Right kidney (tissue), 9 donors: ENCODE data around the gene ATP8B1.
"Not testable (repeated sequence)": the region's sequence is repeated elsewhere in the genome, so short reads cannot be mapped to it uniquely, and the experiment has no call there.

ENCODE experiments used
- DNase-seq: peaks from one replicate; pipeline ENCODE4 v3.0.0-alpha.2; 2016
- long read RNA-seq, 8 donors: transcript quantifications; one replicate each; lab custom pipeline, GENCODE V29; 2026

Gene ATP8B1
- long read RNA-seq, donor 1, full-length matches to known transcripts = 1 of 1 reads
- long read RNA-seq, donor 1, partial matches to known transcripts = 0 of 1 reads
- long read RNA-seq, donor 1, other reads (novel, unspliced or antisense) = 0 of 1 reads
- long read RNA-seq, donor 2 = 0 reads
- long read RNA-seq, donor 3 = 0 reads
- long read RNA-seq, donor 4 = 0 reads
- long read RNA-seq, donor 5 = 0 reads
- long read RNA-seq, donor 6 = 0 reads
- long read RNA-seq, donor 7 = 0 reads
- long read RNA-seq, donor 8, partial matches to known transcripts = 17 of 17 reads
- long read RNA-seq, donor 8, other reads (novel, unspliced or antisense) = 0 of 17 reads

DNA sequence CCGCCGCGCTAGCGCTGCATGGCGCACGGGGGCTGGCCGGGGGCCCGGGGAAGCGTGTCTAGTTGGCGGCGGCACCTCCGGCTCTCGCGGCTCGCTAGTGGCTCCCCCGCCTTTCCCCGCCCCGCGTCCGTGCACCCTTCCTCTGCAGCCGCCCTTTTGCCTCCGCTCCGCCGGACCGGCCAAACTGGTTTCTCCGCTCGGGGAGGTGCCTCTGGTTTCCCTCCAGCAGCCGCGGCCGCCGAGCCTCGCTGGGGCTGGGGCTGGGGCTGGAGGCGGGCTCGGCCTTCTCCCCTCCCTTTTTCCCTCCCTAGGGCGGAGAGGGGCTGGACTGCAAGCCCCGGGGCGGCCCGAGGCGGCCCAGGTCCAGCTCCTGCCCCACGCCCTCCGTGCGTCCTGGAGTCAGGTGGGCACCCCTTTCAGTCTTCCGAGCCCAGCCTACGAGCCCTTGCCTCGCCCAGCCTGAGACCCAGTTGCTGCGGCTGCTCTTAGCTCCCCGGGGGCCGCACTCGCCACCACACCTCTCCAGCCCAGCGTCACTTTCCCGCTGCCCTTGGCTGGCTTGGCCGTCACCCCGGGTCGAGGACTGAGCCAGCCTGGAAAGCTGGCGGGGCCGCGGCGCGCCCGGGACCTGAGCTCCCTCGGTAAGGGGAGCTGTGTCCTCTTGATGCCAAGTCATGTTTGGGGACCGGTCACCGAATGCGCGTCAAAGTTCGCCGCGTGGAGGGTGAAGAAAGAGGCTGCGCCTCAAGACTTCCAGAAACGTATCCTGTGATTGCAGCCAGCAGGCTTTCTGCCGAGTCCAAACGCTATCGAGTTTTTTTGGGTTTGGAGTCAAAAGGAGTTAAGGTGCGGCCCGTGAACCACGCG lies at the start of gene ATP8B1:
TSS of gene ATP8B1 (minus strand) at position 213 of the 867 bp plus-strand sequence. CDS start 71,508 bp downstream, outside the sequence.
- peak; percentile 94 for DNase-seq

DNA sequence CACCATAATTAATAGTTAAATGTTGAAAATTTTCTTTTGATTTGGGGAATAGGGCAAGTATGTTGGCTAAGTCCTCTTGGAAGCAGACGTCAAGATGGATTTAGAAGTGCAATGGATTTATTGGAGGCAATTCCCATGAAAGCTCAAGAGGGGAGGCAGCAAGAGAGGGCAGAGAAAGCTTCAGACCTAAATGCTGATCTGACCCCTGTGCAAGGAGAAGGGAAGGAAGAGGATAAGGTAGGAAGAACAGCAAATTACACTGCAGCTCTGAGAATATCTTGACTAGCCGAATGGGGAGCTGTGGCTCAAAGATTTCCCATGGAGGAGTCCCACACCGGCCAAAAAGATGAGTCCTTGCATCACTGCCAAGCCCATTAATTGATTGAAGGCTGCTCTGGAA lies 46.9 kb upstream of the ATP8B1 start:
- DNase-seq = no peak

DNA sequence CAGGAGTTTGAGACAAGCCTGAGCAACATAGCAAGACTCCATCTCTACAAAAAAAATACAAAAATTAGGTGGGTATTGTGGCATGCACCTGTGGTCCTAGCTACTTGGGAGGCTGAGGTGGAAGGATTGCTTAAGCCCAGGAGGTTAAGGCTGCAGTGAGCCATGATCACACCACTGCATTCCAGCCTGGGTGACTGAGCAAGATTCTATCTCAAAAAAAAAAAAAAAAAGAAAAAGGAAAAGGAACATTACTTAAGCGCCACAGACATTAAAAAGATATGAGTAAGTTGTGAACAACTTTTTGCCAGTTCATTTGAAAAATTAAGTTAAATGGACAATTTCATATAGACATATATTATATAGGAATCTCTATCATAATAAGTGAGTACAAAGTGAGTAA lies 45.3 kb upstream of the ATP8B1 start:
- DNase-seq = not testable (repeated sequence)

DNA sequence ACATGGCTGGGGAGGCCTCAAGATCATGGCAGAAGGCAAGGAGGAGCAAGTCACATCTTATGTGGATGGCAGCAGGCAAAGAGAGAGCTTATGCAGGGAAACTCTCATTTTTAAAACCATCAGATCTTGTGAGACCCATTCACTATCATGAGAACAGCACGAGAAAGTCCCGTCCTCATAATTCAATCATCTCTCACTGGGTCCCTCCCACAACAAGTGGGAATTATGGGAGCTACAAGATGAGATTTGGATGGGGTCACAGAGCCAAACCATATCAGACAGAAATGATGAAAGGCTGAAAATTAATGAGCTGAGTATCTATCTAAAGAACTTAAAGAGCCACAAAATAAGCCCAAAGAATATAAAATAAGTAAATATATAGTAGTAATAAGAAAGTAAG lies 44.3 kb upstream of the ATP8B1 start:
- not testable (repeated sequence) for DNase-seq

DNA sequence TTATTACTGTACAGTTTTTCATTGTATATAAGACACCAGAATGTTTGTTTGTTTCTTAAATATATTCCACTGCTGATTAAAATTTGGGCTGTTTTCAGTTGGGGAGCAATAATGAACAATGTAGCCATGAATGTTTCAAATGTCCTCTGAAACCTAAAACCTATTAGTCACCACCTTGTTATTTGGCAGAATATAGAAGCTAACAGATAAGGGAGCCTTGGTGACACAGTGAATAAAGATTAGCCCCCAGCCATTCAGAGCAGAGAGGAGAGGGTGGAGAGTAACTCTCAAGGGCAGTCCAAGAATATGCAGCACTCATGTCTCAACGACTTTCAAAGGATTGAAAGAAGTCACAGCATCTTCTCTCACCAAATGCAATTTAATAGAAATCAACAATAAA lies 43.1 kb upstream of the ATP8B1 start:
- DNase-seq = no peak

DNA sequence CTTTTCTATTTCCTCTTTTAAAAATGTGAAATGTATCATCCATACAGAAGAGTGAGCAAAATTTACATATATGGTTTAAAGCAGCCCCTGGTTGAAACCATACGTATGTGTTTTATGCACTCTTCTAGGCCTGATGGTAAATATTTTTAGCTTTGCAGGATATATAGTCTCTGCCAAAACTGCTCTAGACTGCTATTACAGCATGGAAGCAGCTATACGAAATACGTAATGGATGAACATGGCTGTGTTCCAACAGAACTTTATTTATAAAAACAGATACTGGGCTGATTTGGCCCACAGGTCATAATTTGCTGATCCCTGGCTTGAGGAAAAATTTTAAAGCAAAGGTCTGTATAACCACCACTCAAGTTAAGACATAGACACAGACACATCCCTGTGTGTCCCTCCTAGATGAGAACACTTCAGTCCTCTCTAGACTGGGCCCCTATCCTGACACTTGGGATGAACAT lies 42.5 kb upstream of the ATP8B1 start:
- DNase-seq = no peak

DNA sequence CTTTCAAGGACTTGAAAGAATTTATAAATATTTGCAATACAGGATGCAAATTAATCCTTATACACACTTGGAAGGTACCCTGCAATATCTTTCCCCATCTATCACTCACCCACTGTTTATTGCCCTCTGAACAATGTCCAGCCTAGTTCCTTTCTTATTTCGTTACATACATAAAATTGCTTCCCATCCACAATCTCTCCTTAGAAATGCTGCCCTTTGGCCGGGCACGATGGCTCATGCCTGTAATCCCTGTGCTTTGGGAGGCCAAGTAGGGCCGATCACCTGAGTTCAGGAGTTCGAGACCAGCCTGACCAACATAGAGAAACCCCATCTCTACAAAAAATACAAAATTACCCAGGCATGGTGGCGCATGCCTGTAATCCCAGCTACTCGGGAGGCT lies 41.2 kb upstream of the ATP8B1 start:
- DNase-seq = no peak

DNA sequence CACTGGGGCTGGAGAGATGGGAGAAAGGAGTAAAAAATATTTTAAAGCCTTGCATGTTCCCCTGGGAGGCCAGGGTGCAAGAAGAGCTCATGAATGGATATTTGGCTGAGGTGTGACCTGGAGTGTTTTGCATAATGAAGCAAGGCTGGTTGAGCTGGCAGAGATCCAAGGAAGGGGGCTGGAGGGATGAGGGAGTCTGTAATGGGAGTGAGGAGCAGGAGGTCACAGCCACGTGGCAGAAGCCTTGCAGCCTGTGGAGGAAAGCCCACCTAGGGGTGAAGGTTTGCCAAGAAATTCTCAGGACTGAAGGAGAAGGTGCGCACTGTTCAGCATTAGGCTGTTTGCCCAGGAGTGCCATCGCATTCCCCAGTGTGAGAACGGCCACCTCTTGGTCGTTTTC lies 40.3 kb upstream of the ATP8B1 start:
- peak; percentile 28 for DNase-seq

DNA sequence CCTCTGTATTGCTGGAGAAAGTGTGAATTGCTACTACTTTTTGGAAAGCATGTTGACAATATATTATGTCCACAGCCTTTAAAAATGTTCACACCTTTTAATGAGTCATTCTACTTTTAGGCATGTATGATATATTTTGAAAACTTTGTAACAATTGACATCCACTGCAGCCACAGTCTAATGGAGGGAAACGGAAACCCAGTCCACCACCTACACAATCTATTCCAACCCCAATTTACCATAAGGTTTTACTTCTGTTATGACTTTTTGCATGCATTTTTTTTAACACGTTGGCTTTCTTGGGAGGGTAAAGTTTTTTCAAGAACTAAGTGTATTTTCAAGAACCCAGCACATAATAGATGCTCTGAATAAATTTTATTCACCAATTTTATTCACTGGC lies 38.5 kb upstream of the ATP8B1 start:
- no peak for DNase-seq

DNA sequence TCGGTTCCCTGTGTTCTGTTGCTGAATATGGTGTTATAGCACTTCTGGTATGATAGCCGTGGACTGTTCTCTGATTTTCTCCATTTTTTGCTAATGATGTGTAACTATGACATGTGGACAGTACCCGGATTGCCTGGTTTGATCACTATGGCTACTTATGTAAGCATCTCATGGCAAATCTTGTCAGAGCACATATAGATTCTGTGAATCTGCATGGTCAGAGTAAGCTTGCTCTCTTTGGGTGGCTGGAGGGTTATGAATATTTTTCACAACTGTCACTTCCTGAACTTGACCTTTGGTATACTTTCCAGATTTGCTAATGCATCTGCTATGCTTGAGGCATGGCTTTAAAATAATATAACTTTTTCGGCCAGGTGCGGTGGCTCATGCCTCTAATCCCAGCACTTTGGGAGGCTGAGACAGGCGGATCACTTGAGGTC lies 36.8 kb upstream of the ATP8B1 start:
- no peak for DNase-seq

DNA sequence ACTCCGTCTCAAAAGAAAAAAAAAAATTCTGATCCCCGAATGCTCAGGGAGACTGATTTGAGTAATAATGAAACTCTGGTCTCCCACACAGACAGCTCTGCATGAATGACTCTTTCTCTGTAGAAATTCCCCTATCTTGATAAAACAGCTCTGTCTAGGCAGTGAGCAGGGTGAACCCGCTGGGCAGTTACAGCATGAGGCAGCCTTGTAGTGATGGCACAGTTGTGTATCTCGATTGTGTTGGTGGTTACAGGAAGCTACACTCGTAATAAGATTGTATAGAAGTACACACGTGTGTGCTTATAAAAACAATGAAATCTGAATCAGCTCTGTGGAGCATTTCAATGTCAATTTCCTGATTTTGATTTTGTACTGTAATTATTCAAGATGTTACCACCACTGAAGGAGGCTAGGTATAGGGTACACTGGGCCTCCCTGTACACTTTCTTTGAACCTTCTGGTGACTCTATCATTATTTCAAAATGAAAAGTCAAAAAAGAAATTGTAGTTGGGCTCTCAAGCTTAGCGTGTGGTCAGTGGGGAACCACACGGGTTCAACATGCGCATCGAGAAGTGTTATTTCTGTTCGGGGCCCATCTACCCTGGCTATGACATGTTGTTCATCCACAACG lies 34.9 kb upstream of the ATP8B1 start:
- DNase-seq = peak; percentile 11

DNA sequence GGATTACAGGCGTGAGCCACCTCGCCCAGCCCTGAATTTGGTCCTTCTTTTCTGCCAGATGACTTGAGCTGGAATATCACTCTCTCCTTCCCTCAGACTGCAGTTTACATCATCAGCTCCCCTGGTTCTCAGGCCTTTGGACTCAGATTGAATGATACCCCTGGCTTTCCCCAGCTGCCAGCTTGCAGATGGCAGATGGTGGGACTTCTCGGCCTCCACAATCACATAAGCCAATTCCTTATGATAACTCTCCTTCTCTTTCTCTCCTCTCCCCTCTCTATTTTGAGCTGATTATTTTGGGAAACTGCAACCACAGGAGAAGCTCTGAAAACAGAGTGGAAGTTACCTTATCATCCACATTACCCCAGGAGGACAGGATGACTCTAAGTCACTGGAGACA lies 33.4 kb upstream of the ATP8B1 start:
- DNase-seq = no peak

DNA sequence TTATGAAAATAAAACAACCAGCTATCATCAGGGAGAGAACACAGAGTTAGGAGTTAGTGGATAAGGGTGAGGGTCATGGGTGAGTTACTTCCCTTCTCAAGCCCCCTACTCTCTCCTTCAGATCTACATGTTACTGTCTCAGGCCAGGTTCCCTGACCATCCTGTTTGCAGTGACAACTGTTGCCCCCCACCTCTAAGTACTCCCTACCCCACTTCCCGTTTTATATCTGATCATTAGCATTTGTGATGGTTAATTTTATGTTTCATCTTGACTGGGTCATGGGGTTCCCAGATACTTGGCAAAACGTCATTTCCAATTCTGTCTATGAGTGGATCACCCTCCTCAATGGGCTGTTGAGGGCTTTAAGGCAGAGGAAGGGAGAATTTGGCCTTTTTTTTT lies 32.8 kb upstream of the ATP8B1 start:
- DNase-seq = no peak

DNA sequence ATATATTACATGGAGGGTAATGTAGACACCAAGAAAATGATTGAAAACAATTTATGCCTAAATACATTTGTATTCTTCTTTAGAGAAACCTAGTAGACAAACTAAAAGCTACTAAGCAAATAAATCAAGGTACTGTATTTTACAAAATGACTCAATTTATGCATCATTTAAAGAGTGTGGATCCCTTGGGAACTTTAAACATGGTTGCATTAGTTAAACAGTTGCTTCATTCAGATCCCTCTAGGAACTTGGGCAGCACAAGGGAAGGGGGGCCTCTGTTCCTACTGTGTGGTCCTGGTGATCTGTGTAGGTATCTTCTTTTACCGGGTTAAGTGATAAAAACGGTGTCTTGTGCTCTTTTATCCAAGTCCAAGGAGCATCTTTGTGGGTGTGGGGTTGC lies 31.5 kb upstream of the ATP8B1 start:
- DNase-seq = no peak

DNA sequence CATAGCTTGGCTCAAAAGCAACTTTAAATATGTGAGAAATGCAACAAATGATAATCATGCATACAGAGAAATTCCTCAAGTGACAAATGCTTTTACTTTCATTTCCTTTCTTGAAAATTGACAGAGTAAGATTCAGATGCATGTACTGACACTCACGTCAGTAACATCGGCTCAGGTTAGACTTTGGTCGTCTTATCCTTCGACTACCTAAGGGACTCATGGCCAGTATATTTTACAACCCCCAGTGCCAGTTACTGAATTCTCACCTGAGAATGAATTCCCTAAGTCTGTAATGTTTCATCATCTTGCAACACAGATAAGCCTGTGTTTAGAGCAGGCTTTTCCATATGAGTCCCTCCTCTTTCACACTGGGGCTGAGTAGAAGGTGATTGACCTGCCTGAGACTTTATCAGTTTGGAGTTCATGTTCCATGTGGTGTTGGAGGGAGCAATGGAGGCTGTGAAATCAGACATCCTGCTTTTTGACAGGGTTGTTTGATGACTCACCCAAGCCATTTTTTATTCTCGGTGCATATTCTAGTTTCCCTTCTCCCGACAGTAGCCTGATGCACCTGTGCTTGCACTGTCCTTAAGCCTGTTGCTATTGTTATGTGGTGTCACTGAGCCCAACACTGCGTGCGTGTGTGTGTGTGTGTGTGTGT lies 30.5 kb upstream of the ATP8B1 start:
- DNase-seq = no peak

DNA sequence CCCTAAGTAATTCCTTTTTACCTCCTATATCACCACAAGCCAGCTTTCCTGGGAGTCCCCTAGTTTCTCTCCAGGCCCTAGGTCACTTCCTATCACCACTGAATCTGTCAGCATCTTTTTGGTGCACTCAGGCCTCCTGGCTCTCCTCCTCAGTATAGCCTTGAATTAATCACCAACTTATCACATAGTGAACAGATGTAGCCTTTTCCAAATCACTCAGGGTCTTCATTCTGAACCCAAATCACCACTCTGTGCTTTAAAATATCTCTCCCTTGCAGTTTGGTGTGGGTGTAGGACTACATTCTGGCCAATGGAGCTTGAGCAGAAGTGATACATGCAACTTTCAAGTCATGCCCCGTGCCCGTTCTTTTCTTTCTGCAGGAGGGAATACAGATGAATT lies 29.6 kb upstream of the ATP8B1 start:
- DNase-seq = no peak

DNA sequence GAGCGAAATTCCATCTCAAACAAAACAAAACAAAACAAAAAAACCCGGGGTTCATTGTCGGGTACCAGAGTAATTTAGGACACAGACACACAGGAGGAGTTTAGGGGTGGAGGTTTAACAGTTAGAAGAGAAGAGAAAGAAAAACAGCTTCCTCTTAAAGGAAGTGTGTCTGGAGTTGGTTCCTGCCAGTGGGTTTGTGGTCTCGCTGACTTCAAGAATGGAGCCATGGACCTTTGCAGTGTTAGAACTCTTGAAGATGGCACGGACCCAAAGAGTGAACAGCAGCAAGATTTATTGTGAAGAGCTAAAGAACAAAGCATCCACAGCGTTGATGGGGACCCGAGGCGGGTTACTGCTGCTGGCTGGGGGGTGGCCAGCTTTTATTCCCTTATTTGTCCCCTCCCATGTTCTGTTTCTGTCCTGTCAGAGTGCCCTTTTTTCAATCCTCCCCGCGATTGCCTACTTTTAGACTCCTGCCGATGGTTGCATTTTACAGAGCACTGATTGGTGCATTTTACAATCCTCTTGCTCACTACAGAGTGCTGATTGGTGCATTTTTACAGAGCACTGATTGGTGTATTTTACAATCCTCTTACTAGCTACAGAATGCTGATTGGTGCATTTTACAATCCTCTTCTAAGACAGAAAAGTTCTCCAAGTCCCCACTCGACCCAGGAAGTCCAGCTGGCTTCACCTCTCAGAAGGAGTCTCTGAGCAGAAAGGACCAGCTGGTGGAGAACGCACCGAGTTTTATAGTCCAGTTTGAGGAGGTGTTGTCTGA lies 28.7 kb upstream of the ATP8B1 start:
- DNase-seq = no peak

DNA sequence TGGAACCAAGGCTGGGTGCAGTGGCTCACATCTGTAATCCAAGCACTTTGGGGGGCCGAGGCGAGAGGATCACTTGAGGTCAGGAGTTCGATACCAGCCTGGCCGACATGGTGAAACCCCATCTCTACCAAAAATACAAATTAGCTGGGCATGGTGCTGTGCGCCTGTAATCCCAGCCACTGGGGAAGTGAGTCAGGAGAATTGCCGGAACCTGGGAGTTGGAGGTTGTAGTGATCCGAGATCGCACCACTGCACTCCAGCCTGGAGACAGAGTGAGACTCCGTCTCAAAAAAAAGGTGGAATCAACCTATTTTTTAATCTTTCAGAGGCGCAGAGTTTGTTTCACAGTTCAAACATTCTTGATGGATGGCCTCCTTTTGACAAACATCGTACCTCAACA lies 24.5 kb upstream of the ATP8B1 start:
- DNase-seq = no peak

DNA sequence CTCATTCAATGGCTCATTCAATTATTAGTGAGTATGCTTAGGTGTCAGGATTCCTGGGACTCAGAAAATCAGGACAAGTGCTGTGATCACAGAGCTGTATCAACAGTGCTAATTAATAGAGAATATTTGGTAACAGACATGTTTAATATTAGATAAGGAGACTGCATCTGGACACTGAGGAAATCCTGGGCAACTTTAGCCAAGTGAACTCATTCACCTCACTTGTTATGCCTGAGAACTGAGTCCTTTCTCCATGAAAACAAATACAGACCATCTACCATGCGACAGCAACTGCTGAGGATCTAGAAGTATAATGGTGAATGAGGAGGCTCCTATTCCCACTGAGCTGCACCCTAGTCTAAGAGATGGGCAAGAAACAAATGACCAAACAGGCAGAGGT lies 23.1 kb upstream of the ATP8B1 start:
- no peak for DNase-seq

DNA sequence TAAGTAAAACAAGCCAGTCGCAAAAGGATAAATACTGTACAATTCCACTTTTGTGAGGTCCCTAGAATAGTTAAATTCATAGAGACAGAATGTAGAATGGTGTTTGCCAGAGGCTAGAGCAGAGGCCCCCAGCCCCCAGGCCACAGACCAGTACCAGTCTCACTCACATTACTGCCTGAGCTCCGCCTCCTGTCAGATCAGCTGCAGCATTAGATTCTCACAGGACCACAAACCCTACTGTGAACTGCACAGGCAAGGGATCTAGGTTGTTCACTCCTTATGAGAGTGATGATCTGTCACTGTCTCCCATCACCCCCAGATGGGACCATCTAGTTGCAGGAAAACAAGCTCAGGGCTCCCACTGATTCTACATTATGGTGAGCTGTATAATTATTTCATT lies 17.5 kb upstream of the ATP8B1 start:
- not testable (repeated sequence) for DNase-seq

DNA sequence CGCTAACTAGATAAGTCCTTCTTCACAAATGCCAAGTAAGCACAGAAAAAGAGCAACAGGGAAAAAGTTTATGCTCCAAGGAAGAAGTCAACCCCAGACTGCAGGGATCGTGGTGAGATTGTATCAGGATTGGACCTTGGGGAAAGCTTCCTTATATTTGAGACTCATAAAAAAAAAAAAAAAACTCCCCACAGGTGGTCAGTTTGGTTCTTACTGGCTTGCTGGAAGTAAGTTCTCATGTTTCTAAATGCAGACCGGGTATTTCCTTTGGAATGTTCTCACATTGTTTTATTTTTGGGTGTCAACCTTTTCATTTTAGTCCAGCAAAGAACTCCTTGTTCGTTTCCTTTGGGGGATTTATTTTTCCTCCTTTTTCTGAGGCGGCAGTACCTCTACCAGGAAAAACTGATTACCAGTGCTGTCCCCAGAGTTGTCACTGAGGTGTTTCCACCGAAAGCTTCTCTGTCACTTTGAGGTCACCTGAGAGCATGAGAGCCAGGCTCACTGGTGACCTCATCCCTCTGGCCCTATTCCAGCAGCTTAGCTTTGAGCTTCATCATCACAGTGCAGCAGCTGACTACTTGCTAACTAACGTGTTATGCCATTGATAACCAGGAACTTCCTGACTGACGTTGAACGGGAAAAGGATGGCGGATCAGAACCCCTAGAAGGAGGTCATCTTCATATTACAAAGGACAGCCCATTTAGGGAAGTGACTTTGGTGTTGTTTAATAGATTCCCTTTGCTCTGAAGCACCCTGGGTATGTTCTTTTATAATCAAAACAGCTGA lies 16.8 kb upstream of the ATP8B1 start:
- DNase-seq = peak; percentile 19
